K562 (cell line): ENCODE measurements around the gene GDF9. TPM values are rescaled to one million over a fixed set of nuclear protein-coding genes. Genes with fewer than 3 reads are reported as not detected.

Source experiments
- ATF1 ChIP-seq, 2 experiments: fragments of 450-650 bp in 1 of 2; IDR thresholded peaks; 2 replicates each; pipeline ENCODE4 v1.6.1; 2016; ENCODE audit warnings: missing compliant biosample characterization in 1 of 2, missing genetic modification characterization in 1 of 2
- GABPB2 ChIP-seq: fragments of 250-450 bp; sonication (Bioruptor Pico); conservative IDR thresholded peaks from 2 replicates; pipeline ENCODE4 v1.5.1; 2021; ENCODE audit warnings: mild to moderate bottlenecking
- JUN ChIP-seq, 2 experiments: sonication (generic) in 1 of 2; formaldehyde crosslinking in 1 of 2; IDR thresholded peaks; 2 replicates each; pipeline versions ENCODE4 v1.6.1 to v1.8.0; 2012 to 2022; ENCODE audit warnings: borderline replicate concordance in 2 of 2, mild to moderate bottlenecking in 2 of 2, improper control_type of control experiment in 1 of 2, low read depth in 1 of 2, low read length in 1 of 2, missing genetic modification reagents in 1 of 2
- KLF1 ChIP-seq: fragments of 450-650 bp; IDR thresholded peaks from 2 replicates; pipeline ENCODE4 v1.6.1; 2016; ENCODE audit warnings: missing genetic modification characterization, missing compliant biosample characterization
- NRF1 ChIP-seq, 2 experiments: fragments of 450-650 bp; IDR thresholded peaks in 1 of 2; conservative IDR thresholded peaks in 1 of 2; 2 replicates each; pipeline ENCODE4 v1.6.1; 2014; ENCODE audit warnings: mild to moderate bottlenecking in 2 of 2
- SUPT5H ChIP-seq: fragments of 450-650 bp; IDR thresholded peaks from 2 replicates; pipeline ENCODE4 v1.6.1; 2016
- ZNF318 ChIP-seq, 2 experiments: fragments of 450-650 bp; IDR thresholded peaks; 2 replicates each; pipeline ENCODE4 v1.6.1; 2016; ENCODE audit warnings: mild to moderate bottlenecking in 2 of 2, borderline replicate concordance in 1 of 2, low read depth in 1 of 2, moderate library complexity in 1 of 2
- polyA plus RNA-seq, 8 experiments: library from polyadenylated mRNA; depleted of rRNA in 4 of 8; stranded (reverse) in 5 of 8; unstranded in 3 of 8; fragments of >200 nt; fragmentation: Nextera tagmentation in 2 of 8; fragmentation: Illumina TruSeq in 1 of 8; extraction: Ambion mirVana in 2 of 8; extraction: Trizol in 1 of 8; gene quantifications; 2 replicates each; pipeline versions ENCODE4 v1.2.1 to v1.2.3, GENCODE V29; 2011 to 2014; ENCODE audit warnings: inconsistent platforms in 1 of 8, missing spikeins in 1 of 8
- total RNA-seq, 7 experiments: library from RNA; depleted of rRNA in 6 of 7; stranded (reverse); fragments of >200 nt in 6 of 7; fragmentation: Illumina TruSeq in 2 of 7; extraction: Trizol in 2 of 7; gene quantifications; 2 replicates each; pipeline versions ENCODE4 v1.2.1 to v1.2.3, GENCODE V29; 2011 to 2021; ENCODE audit warnings: low replicate concordance in 1 of 7
- TF ChIP-seq, protein P1 (sequence below), 2 experiments: fragments of 450-650 bp in 1 of 2; sonication (generic) in 1 of 2; formaldehyde crosslinking in 1 of 2; IDR thresholded peaks; 2 replicates each; pipeline versions ENCODE4 v1.7.1 to v1.9.0; 2016 to 2022; ENCODE audit warnings: inconsistent platforms in 1 of 2, mild to moderate bottlenecking in 1 of 2, missing genetic modification reagents in 1 of 2

The GDF9 gene
- total and polyA plus RNA-seq, 9 of the 15 experiments (the other 6 are each of a cell fraction or from before 2014, with no cell fraction given), result 0.10 to 0.70 (median 0.20) TPM; not detected in 1

DNA sequence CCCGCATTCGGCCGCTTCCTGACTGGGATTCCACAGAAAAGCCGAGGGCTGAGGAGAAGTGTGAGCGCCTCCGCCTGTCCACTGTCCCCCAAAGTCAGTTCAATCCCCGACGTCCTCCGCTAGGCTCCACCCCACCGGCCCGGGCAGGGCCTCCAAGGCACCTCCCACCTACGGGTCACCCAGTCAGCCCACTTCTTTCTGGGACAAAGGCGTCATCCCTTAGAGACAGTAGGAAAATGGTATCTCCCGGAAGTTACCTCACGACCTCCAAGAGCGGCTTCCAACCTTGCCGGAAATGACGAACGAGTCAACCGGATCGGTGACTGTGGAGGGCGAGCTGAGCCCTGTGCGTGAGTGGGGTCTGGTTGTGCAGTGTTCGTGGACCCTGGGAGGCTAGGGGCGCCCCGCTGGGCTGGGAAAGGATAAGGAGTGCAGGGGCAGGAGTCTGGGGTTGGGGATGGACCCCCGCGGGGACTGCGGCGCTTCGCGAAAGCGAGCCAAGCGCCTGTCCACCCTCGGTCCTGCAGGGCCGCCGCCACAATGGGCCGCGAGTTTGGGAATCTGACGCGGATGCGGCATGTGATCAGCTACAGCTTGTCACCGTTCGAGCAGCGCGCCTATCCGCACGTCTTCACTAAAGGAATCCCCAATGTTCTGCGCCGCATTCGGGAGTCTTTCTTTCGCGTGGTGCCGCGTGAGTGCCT is at the start of gene GDF9, which contains the start of gene UQCRQ (continued):
- TF ChIP-seq, protein P1, sequence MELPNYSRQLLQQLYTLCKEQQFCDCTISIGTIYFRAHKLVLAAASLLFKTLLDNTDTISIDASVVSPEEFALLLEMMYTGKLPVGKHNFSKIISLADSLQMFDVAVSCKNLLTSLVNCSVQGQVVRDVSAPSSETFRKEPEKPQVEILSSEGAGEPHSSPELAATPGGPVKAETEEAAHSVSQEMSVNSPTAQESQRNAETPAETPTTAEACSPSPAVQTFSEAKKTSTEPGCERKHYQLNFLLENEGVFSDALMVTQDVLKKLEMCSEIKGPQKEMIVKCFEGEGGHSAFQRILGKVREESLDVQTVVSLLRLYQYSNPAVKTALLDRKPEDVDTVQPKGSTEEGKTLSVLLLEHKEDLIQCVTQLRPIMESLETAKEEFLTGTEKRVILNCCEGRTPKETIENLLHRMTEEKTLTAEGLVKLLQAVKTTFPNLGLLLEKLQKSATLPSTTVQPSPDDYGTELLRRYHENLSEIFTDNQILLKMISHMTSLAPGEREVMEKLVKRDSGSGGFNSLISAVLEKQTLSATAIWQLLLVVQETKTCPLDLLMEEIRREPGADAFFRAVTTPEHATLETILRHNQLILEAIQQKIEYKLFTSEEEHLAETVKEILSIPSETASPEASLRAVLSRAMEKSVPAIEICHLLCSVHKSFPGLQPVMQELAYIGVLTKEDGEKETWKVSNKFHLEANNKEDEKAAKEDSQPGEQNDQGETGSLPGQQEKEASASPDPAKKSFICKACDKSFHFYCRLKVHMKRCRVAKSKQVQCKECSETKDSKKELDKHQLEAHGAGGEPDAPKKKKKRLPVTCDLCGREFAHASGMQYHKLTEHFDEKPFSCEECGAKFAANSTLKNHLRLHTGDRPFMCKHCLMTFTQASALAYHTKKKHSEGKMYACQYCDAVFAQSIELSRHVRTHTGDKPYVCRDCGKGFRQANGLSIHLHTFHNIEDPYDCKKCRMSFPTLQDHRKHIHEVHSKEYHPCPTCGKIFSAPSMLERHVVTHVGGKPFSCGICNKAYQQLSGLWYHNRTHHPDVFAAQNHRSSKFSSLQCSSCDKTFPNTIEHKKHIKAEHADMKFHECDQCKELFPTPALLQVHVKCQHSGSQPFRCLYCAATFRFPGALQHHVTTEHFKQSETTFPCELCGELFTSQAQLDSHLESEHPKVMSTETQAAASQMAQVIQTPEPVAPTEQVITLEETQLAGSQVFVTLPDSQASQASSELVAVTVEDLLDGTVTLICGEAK (IDR thresholded peaks at IDR 0.05), result peak; percentile 97
- TF ChIP-seq, protein P1 (CRISPR knock-in tag; IDR thresholded peaks at IDR 0.05), result no peak
- peak; percentile 36 to 61 for TF ChIP-seq NRF1 (conservative IDR thresholded peaks at IDR 0.05 in 1 of 2, IDR thresholded peaks at IDR 0.05 in 1 of 2)
- TF ChIP-seq SUPT5H, result peak; percentile 99
- no peak for TF ChIP-seq ZNF318 (IDR thresholded peaks at IDR 0.05; ENCODE audit: borderline replicate concordance in 1 of 2, low read depth in 1 of 2)
- no peak; the same call in 1 of the 2 replicates for TF ChIP-seq GABPB2 (CRISPR knock-in tag)
- TF ChIP-seq ATF1 (CRISPR knock-in tag; IDR thresholded peaks at IDR 0.05), result peak; percentile 49
- TF ChIP-seq ATF1 (tag; IDR thresholded peaks at IDR 0.05), result peak; percentile 97
- 0 out of 2 replicates have a peak, but pooled peaks have one; percentile 11 for TF ChIP-seq KLF1
- TF ChIP-seq JUN (IDR thresholded peaks at IDR 0.05; ENCODE audit: borderline replicate concordance, low read depth, low read length), result peak; percentile 73; the same call in 1 of the 2 replicates
- peak; percentile 22; the same call in 1 of the 2 replicates for TF ChIP-seq JUN (CRISPR knock-in tag; IDR thresholded peaks at IDR 0.05; ENCODE audit: borderline replicate concordance)
